OCI-LY1 (cell line): ENCODE measurements around the gene TMPO.

Experiments
- H2AFZ ChIP-seq: fragments of 200-600 bp; sonication (generic), shearing (Covaris generic); 2 replicates; pipeline ENCODE4 v1.6.0; 2014; ENCODE audit warnings: antibody characterized with exemption, mild to moderate bottlenecking, low read length
- H3F3A ChIP-seq: fragments of 200-600 bp; sonication (generic), shearing (Covaris generic); 2 replicates; pipeline ENCODE4 v1.6.0; 2014; ENCODE audit warnings: mild to moderate bottlenecking, antibody characterized with exemption, low read length, moderate library complexity; ENCODE audit not compliant: insufficient read depth
- H3K27ac ChIP-seq: fragments of 200-600 bp; sonication (generic); 2 replicates; pipeline ENCODE4 v1.5.1; 2014; ENCODE audit warnings: low read length, mixed run types, mild to moderate bottlenecking, low read depth; ENCODE audit not compliant: poor library complexity, severe bottlenecking
- H3K27me3 ChIP-seq: fragments of 200-600 bp; sonication (generic); 2 replicates; pipeline ENCODE4 v1.6.0; 2014; ENCODE audit warnings: antibody characterized with exemption, mild to moderate bottlenecking, low read length, moderate library complexity; ENCODE audit not compliant: insufficient read depth
- H3K36me3 ChIP-seq: fragments of 200-600 bp; sonication (generic); 2 replicates; pipeline ENCODE4 v1.6.1; 2014; ENCODE audit warnings: mild to moderate bottlenecking, antibody characterized with exemption, low read length, moderate library complexity, mixed read lengths; ENCODE audit not compliant: insufficient read depth
- H3K4me1 ChIP-seq: fragments of 200-600 bp; sonication (generic); 2 replicates; pipeline ENCODE4 v1.5.1; 2014; ENCODE audit warnings: mild to moderate bottlenecking, low read length, moderate library complexity; ENCODE audit not compliant: insufficient read depth, severe bottlenecking
- H3K4me2 ChIP-seq: fragments of 200-600 bp; sonication (generic), shearing (Covaris generic); 2 replicates; pipeline ENCODE4 v1.6.1; 2014; ENCODE audit warnings: low read length
- H3K4me3 ChIP-seq: fragments of 200-600 bp; sonication (generic); 2 replicates; pipeline ENCODE4 v1.5.1; 2014; ENCODE audit warnings: low read length, low read depth, mild to moderate bottlenecking, mixed read lengths; ENCODE audit not compliant: poor library complexity, severe bottlenecking
- H3K79me2 ChIP-seq: fragments of 200-600 bp; shearing (Covaris generic); 2 replicates; pipeline ENCODE4 v1.6.1; 2016; ENCODE audit warnings: mixed run types, low read length, mixed read lengths; ENCODE audit not compliant: insufficient read depth
- H3K9ac ChIP-seq: fragments of 200-600 bp; sonication (generic), shearing (Covaris generic); 2 replicates; pipeline ENCODE4 v1.6.1; 2014; ENCODE audit warnings: mild to moderate bottlenecking, low read length, mixed read lengths
- H3K9me2 ChIP-seq: fragments of 200-600 bp; sonication (generic), shearing (Covaris generic); 2 replicates; pipeline ENCODE4 v1.6.1; 2014; ENCODE audit warnings: low read depth, mild to moderate bottlenecking, low read length, mixed read lengths
- H3K9me3 ChIP-seq: fragments of 200-600 bp; shearing (Covaris generic); 2 replicates; pipeline ENCODE4 v1.6.1; 2014; ENCODE audit warnings: low read length, mixed read lengths
- H4K20me1 ChIP-seq: fragments of 200-600 bp; sonication (generic), shearing (Covaris generic); 2 replicates; pipeline ENCODE4 v1.6.0; 2016; ENCODE audit warnings: mild to moderate bottlenecking, low read length; ENCODE audit not compliant: insufficient read depth
- EZH2 ChIP-seq: fragments of 200-600 bp; sonication (generic), shearing (Covaris generic); IDR thresholded peaks from 2 replicates; pipeline ENCODE4 v1.8.0; 2017; ENCODE audit warnings: borderline replicate concordance, mixed run types, mild to moderate bottlenecking, antibody characterized with exemption, low read length, moderate library complexity, mixed read lengths
- TF ChIP-seq, protein P1 (sequence below): fragments of 200-600 bp; sonication (generic), shearing (Covaris generic); IDR thresholded peaks from 2 replicates; pipeline ENCODE4 v1.5.1; 2017; ENCODE audit warnings: mild to moderate bottlenecking, antibody characterized with exemption, low read length, moderate library complexity, mixed read lengths

The TMPO gene

DNA sequence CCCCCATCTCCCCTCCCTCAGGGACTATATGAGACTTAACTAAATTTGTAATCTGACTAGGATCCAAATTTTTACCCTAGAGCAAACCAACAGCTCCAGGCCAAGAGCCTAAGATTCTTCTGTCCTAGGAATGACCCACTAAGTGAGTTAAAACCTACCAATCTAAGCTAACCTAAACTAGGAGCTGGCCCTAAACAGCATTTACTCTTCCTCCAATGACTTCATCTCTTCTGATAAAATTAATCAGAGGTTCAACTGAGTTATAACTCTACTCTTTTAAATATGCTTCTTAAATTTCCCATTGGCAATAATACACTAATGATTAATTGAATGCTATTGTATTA lies 39.9 kb upstream of the TMPO start:
- Histone ChIP-seq H3F3A (no peaks in the 10 kb centered on the region), H3K27me3 (no peaks in the 10 kb centered on the region), H4K20me1 (no peaks in the 10 kb centered on the region), H3K4me3 (no peak overlapping the region), H3K9ac (no peak overlapping the region), H3K27ac (no peak overlapping the region), H3K79me2 (no peaks in the 10 kb centered on the region), H2AFZ (no peak overlapping the region), H3K36me3 (no peaks in the 10 kb centered on the region), H3K9me3 (no peaks in the 10 kb centered on the region), H3K4me1 (no peaks in the 10 kb centered on the region), H3K4me2 (no peak overlapping the region), H3K9me2 (no peaks in the 10 kb centered on the region)
- TF ChIP-seq, protein P1, sequence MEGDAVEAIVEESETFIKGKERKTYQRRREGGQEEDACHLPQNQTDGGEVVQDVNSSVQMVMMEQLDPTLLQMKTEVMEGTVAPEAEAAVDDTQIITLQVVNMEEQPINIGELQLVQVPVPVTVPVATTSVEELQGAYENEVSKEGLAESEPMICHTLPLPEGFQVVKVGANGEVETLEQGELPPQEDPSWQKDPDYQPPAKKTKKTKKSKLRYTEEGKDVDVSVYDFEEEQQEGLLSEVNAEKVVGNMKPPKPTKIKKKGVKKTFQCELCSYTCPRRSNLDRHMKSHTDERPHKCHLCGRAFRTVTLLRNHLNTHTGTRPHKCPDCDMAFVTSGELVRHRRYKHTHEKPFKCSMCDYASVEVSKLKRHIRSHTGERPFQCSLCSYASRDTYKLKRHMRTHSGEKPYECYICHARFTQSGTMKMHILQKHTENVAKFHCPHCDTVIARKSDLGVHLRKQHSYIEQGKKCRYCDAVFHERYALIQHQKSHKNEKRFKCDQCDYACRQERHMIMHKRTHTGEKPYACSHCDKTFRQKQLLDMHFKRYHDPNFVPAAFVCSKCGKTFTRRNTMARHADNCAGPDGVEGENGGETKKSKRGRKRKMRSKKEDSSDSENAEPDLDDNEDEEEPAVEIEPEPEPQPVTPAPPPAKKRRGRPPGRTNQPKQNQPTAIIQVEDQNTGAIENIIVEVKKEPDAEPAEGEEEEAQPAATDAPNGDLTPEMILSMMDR = no peak
- TF ChIP-seq EZH2 = no peak

DNA sequence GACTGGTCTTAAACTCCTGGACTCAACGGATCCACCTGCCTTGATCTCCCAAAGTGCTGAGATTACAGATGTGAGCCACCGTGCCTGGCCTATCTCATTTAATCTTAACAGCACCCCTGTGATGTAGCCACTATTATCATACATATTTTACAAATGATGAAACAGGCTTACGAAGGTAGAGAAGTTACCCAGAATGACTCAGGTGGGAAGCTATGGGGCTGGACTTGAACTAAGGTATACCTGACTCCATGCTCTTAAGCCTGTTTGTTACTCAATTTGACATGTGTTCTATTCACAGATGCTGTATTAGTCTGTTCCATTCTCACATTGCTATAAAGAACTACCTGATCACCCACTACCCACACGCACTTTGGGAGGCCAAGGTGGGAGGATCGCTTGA lies 36.8 kb upstream of the TMPO start:
- Histone ChIP-seq H3K27me3 (no peaks in the 10 kb centered on the region), H3K9me2 (no peaks in the 10 kb centered on the region), H4K20me1 (no peaks in the 10 kb centered on the region), H3K79me2 (no peaks in the 10 kb centered on the region), H3F3A (no peaks in the 10 kb centered on the region), H3K9me3 (no peaks in the 10 kb centered on the region), H3K4me3 (no peak overlapping the region), H3K27ac (no peak overlapping the region), H3K9ac (no peak overlapping the region), H3K36me3 (no peaks in the 10 kb centered on the region), H2AFZ (no peak overlapping the region), H3K4me1 (no peaks in the 10 kb centered on the region), H3K4me2 (no peak overlapping the region)
- no peak for TF ChIP-seq EZH2
- TF ChIP-seq, protein P1 = no peak

DNA sequence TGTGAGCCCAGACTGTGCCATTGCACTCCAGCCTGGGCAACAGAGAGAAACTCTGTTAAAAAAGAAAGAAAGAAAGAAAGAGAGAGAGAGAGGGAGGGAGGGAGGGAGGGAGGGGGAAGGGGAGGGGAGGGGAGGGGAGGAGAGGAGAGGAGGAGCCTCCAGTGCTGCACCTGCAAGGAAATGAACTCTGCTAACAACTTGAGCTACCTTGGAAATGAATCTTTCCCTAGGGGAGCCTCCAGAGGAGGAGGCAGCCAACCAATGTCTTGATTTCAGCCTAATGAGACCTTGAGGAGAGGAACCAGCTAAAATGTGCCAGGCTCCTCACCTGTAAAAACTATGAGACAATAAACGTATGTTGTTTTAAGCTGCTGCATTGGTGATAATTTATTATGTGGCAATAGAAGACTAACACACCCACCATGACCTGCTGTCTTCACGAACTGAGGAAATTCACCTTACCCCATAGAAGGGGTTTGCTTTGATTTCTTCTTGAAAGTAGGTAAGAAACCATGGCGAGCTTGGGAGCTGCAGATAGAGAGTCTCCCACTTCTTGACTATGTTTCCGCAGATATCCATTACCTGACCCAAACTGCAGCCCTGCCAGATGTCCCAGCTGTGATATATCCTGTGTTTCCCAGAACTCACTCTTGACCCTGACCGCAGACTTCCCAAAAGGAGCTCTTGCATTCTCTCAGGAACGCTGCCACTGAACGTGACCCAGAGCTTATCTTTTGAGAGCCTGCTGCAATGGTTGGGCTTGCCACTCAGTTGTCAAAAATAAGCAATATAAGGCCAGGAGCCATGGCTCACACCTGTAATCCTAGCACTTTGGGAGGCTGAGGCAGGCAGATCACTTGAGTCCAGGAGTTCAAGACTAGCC lies 31.5 kb upstream of the TMPO start:
- H3K9ac ChIP-seq = no peak overlapping the region
- H3K4me1 ChIP-seq = no peaks in the 10 kb centered on the region
- TF ChIP-seq EZH2 = no peak
- TF ChIP-seq, protein P1 = no peak
- H3K4me2 ChIP-seq = no peak overlapping the region
- H3K79me2 ChIP-seq = no peaks in the 10 kb centered on the region
- no peaks in the 10 kb centered on the region for H3K9me3 ChIP-seq
- no peaks in the 10 kb centered on the region for H3F3A ChIP-seq
- no peak overlapping the region for H3K27ac ChIP-seq
- no peaks in the 10 kb centered on the region for H3K9me2 ChIP-seq
- H2AFZ ChIP-seq = no peak overlapping the region
- H3K4me3 ChIP-seq = no peak overlapping the region
- no peaks in the 10 kb centered on the region for H3K36me3 ChIP-seq
- no peaks in the 10 kb centered on the region for H4K20me1 ChIP-seq
- H3K27me3 ChIP-seq = no peaks in the 10 kb centered on the region
